ENCODE data around the gene REM2. TPM values are rescaled to one million over a fixed set of nuclear protein-coding genes. Genes with fewer than 3 reads are reported as not detected.
"Not testable (repeated sequence)": the region's sequence is repeated elsewhere in the genome, so short reads cannot be mapped to it uniquely, and the experiment has no call there.

REM2 gene
- total RNA-seq, 1 donor from 2014 or later = 0.34 TPM

DNA sequence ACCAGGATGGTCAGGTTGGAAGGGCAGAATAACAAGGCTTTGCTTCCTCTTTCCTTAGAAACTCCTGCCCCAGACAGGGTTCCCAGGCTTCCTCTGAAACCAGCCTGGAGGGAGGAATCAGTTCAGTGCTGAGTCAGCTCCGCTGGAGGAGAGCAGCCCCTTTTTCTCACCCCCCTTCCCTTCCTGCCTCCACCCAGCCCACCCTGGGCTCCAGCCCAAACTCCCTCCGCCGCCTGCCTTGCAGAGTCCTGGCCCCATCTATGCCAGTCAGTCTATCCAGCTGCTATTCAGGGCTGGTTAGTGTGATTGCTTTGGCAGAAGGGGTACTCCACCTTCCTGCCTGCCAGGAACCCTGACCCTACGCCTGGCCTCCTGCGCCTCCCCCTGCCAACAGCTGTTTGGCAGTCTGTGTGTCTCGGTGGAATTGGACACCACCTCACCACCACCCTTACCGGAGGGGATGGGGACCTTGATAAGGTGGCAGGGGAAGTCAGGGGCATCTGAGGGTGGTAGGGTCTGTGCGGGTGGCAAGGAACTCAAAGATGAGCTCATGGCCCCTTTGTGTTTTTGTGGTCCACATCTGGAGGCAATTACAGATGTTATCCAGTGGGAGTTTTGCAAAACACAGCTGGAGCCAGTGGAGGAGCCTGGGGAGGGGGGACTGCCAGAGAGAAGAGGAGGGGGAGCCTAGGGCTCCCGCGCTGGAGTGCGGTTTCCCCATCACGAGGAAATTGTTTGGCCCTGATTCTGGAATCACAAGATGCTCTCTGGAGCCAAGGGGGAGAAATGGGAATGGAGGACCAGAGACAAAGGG, 34.5 kb upstream of the REM2 start:
- intact Hi-C loops (cut with micrococcal nuclease) = no loop called here

DNA sequence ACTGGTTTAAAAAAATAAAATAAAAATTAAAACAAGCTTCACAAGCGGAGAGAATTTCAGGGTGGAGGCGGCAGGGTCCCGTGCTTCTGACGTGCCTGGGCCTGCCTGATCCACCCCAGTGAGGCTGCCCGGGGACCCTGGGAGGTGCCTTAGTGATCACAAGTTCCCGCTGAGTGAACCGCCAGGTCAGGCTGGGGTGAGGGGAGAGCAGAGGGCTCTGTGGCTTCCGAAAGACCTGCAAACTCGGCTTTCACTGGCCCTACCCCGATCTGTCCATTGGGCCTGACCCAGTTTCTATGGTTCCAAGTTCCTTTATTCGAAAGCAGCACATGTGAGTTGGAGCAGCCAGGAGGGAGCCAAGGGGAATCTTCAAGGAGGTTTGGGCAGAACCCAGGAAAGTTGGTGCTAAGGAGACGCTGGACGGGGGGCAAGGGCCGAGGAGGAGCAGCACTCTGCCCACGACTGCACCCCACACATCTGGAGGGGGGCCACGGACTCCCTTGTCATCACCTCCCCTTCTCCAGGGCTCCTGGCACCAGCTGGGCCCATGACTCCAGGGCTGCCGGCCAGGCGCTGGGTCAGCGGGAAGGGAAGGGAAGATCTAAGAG, 33.7 kb upstream of the REM2 start:
- intact Hi-C loops (cut with micrococcal nuclease) = no loop called here

DNA sequence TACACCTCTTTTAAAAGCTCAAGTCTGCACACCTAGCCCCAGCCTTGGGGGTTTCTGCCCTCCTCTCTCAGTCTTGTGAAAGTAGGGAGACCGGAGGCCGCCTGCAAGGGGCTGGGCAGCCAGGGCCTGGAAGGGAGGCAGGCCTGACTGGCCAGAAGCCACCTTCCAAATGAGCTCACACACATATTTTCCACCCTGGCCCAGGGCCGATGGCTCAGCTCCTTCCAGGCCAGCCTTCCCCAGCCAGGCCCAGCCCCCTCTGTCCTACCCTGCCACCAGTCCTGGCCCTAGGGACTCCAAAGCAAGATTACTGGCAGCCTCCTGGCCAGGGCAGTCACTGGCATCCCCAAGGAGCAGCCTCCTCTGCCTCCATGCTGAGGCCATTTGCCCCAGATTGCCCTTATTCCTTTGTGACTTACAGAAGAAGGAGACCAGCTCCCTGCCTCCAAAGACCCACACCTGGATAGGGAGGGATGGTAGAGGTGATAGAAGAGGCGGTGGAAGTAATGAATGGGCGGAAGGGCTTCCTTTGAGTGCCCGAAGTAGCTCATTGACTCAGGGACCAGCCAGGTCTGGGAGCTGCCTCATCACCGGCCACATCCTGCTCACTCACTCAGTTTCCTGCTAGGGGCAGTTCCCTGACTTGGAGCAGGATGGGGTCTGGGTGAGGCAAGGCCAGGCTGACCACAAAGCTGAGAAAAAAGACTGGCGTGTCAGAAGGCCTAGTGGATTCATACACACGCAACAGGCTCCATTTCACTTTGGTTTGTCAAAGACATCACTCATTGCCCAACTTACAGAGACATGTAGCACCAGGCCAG, 31.9 kb upstream of the REM2 start:
- intact Hi-C loops (cut with micrococcal nuclease) = loop anchor here (5.0 to 10.0 kb wide), 2 partner anchors 199 to 936 kb away; no protein-coding TSS in a partner anchor

DNA sequence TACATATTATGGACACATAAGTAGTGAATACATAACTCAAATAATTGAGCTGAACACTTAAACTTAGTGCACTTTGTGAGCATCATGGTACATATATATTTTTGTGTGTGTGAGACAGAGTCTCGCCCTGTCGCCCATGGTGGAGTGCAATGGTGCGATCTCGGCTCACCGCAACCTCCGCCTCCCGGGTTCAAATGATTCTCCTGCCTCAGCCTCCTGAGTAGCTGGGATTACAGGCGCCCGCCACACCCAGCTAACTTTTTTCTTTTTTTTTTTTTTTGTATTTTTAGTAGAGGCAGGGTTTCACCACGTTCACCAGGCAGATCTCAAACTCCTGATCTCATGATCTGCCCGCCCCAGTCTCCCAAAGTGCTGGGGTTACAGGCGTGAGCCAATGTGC, 30.8 kb upstream of the REM2 start:
- intact Hi-C loops (cut with micrococcal nuclease) = loop anchor here (5.0 to 10.0 kb wide), 2 partner anchors 200 to 937 kb away; no protein-coding TSS in a partner anchor

DNA sequence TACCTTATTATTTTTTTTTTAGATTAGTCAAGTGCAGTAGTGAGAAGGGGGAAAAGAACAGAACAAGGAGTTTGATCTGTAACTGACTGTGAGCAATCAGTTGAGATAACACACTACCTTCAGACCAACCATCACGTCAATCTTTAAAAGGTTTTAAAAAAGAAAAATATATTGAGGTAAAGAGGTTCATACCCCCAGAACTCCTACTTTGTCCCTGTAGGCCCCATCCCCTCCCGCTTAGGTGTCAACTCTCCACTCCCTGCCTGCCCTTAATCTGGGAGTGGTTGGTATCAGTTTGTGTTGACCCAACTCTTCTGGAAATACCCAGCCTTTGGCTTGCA, 30.5 kb upstream of the REM2 start:
- intact Hi-C loops (cut with micrococcal nuclease) = loop anchor here (5.0 to 10.0 kb wide), 2 partner anchors 200 to 938 kb away; no protein-coding TSS in a partner anchor

DNA sequence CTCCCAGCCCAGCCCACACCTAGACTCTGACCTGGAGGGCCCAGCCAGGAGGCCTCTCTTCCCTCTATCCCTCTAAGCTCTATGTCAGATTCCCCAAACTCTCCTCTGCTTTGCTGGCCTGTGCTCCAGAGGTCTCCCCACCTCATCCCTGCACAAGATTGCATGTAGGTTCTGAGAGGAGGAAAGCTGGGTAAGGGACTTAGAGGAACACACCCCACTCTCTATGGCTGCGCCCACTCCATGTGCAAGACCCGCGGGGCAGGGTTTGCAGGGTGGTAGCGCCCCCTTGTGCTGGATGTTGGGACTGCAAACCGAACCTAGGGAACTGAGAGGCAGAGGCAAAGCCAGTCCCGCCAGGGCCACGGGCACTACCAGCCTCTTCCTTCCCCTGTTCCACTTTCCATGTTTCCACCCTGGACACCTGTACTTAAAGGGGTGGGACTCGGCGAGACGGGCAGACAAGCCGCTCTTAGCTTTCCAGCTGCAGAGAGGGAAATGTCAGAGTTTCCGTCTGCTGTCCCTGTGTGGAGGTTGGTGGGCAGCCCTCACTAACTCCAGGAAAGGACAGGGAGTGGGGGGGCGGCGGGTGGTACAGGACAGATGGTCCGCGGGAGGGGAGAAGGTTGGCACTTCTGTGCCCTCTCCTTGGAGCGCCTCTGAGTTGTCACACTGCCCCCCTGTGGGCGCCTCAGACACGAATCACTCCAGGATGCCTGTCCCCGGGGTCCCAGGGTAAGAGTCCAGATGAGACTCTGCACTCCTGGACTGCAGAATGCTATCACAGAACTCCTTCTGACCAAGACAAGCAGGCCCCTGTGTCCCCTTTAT, 29.9 kb upstream of the REM2 start:
- intact Hi-C loops (cut with micrococcal nuclease) = loop anchor here (1.0 to 10.0 kb wide), 6 partner anchors 30 to 938 kb away; no protein-coding TSS in a partner anchor

DNA sequence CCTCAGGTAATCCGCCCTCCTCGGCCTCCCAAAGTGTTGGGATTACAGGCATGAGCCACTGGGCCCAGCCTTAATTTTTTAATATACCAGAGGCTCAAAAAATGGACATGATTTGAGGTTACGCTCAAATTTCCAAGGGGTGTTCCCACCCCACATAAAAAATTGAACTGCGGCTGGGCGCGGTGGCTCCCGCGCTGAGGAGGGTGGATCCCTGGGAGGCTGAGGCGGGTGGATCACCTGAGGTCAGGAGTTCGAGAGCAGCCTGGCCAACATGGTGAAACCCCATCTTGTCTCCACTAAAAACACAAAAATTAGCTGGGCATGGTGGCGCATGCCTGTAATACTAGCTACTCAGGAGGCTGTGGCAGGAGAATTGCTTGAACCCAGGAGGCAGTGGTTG, 28.7 kb upstream of the REM2 start:
- intact Hi-C loops (cut with micrococcal nuclease) = loop anchor here (5.0 to 10.0 kb wide), 2 partner anchors 202 to 939 kb away; no protein-coding TSS in a partner anchor

DNA sequence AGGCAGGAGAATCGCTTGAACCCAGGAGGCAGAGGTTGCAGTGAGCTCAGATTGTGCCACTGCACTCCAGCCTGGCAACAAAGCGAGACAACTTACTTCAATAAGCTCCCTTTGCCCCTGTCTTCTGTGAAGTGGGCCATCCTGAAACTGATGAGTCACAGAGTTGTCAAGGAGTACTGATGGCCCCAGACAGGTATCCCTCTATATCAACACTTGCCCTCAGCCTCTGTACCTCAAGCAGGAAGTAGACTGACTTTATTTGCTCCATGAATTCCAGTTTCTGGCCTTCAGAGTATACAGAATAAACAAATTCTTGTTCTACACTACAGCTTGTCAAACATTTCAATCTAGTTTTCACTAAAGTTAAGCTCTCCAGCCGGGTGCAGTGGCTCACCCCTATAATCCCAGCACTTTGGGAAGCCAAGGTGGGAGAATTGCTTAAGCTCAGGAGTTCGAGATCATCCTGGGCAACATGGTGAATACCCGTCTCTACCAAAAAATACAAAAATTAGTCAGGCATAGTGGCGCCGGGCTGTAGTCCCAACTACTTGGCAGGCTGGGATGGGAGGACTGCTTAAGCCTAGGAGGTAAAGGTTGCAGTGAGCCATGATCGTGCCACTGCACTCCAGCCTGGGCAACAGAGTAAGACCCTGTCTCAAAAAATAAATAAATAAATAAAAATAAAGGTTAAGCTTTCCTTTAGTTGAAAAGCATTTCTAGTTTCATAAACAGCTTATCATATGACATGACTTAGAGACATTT, 27.9 kb upstream of the REM2 start:
- intact Hi-C loops (cut with micrococcal nuclease) = loop anchor here (5.0 to 10.0 kb wide), 2 partner anchors 203 to 940 kb away; no protein-coding TSS in a partner anchor

DNA sequence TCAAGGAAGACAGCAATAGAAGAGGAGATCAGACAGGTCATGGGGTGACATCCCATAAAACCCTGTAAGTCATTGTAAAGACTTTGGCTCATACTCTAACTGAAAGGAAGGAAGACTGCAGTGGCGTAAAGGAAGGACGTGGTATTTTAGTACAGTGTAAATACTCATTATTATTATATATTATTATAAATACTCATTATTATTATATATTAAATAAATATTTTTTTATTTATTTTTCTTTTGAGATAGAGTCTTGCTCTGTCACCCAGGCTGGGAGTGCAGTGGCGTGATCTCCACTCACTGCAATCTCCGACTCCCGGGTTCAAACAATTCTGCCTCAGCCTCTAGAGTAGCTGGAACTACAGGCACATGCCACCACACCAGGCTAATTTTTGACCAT, 26.6 kb upstream of the REM2 start:
- intact Hi-C loops (cut with micrococcal nuclease) = loop anchor here (10.0 kb wide), 1 partner anchor 942 kb away; no protein-coding TSS in a partner anchor

DNA sequence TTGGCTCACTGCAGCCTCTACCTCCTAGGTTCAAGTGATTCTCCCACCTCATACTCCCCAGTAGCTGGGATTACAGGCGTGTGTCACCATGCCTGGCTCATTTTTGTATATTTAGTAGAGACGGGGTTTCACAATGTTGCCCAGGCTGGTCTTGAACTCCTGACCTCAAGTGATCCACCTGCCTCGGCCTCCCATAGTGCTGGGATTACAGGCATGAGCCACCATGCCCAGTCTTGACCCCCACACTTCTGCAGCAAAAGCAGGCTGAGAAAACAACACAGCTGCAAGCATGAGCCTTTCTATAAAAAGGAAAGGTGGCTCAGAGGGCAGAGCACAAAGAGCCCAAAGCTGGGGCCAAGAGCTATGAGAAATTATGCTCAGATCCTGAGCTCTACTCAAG, 22.6 kb upstream of the REM2 start:
- intact Hi-C loops (cut with micrococcal nuclease) = not testable (repeated sequence)

DNA sequence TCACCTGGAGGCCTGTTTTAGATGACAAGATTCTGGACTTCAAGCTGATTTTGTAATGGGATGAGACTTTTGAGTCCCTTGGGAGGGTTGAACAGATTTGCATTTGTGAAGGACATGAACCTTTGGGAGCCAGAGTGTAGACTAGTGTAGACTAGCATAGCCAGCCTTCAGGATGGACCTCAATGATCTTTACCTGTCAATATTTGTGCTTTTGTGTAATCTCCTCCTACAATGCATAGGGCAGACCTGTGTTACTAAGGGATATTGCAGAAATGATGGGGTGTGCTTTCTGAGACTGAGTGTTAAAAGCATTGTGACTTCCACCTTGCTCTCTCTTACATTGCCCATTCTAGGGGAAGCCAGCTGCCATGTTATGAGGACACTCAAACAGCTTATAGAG, 21.4 kb upstream of the REM2 start:
- intact Hi-C loops (cut with micrococcal nuclease) = no loop called here

DNA sequence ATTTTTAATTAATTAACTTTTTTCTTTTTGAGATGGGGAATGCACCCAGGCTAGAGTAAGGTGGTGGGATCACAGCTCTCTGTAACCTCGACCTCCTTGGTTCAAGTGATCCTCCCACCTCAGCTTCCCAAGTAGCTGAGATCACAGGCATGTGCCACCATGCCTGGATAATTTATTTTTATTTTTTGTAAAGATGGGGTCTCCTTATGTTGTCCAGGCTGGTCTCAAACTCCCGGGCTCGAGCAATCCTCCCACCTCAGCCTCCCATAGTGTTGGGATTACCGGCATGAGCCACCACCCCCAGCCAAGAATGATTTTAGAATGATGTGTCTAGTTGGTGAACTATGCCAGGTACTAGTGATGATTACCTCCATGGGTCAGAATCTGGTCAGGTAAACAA, 18.0 kb upstream of the REM2 start:
- intact Hi-C loops (cut with micrococcal nuclease) = no loop called here

DNA sequence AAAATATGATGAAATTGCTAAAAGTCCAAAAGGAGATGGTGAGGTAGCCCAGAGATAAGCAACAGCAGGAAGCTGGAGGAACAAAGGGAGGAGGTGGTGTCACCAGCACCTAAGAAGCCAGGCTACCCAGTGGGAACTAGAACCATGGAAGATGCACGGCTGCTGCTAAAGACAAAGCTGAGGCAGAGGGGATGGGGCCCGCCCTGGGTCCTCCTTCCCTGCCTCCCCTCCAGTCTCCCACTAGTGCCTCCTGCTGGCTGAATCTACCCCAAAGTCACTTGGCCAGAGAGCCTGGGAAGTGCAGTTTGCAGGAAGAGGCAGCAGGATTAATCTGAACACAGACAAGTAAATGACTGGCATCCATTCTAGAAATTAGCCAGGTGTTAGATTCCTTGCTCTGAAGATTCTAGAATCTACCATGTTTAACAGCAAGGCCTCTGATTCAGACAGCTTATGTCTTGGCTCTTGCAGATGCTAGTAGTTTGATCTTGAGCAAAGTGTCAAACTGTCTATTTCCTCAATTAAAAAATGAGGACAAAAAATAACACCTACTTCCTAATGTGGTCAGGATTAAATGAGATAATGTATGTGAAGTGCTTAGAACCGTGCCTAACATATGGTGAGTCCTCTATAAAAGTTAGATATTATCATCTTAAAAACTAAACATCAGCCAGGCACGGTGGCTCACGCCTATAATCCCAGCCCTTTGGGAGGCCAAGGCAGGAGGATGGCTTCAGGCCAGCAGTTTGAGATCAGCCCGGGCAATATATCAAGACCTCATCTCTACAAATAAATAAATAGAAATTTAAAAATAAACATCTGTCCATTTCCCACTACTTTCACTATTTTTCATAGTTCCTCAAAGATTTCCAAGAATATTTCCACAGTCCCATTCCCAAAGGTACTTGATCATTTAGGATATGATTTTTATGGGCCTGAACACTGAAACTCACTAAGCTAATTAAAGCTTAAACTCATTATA, 17.3 kb upstream of the REM2 start:
- intact Hi-C loops (cut with micrococcal nuclease) = no loop called here

DNA sequence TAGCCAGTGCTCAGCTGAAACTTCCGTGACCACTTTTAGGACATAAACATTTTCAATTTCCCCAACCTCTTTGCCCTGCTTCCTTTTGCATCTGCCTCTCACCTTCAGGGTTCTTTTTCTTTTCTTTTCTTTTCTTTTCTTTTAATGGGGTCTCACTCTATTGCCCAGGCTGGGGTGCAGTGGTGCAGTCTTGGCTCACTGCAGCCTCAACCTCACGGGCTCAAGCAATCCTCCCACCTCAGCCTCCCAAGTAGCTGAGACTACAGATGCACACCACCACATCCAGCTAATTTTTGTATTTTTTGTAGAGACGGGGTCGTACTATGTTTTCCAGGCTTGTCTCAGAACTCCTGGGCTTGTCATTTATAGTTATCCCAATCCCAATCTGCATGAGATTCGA, 16.1 kb upstream of the REM2 start:
- intact Hi-C loops (cut with micrococcal nuclease) = no loop called here

DNA sequence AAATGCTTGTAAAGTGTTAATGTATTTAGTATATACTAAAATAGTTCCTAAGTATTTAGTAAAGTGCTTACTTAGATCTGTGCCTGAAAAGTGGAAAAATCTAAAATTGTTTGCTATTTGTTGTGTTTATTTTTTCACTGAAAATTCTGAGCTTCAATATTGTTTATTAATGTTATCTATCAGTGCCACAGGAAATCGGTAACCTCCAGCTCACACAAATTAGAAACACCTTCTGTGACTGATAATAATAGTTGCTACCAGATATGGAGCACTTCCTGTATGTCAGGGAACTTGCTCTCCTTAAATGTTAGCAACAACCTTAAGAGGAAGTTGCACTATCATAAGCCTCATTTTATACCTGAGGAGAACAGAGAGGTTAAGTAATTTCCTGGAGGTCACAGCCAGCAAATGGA, 12.2 kb upstream of the REM2 start:
- intact Hi-C loops (cut with micrococcal nuclease) = loop anchor here (1.0 to 5.0 kb wide), 6 partner anchors 16 to 282 kb away; partner anchors contain the start of genes CDH24, DAD1, MRPL52 and PRMT5

DNA sequence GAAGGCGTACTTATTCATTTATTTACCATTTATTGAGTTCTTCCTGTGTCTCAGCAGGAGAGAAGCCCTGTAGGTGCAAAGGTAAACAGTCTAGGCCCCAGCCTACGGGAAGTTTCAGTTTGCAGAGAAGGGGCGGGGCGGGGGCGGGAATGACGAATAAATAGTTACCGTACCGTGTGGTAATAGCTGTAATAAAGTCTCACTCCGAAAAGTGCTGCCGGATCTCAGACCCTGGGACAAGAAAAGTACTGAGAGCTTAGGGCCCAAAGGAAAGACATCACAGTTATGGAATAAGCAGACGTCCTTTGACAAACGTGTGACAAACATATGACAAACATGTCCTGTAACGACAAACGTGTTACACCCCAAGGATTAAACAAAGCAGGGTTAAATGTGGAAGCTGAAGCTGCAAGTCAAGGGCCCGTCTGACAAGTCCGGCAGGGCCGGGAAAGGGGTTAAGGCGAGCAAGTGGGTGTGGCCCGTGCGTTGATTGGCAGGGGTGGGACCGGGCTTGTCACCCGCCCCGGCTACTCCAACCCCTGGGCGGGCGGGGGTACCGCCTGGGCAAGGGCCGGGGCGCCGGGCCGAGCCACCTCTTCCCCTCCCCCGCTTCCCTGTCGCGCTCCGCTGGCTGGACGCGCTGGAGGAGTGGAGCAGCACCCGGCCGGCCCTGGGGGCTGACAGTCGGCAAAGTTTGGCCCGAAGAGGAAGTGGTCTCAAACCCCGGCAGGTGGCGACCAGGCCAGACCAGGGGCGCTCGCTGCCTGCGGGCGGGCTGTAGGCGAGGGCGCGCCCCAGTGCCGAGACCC, 11.6 kb upstream of the REM2 start, which contains the start of gene LRP10:
TSS of gene LRP10 (plus strand) at position 517 of the 809 bp plus-strand sequence. CDS start 564 bp downstream, outside the sequence.
- intact Hi-C loops (cut with micrococcal nuclease) = loop anchor here (1.0 to 5.0 kb wide), 7 partner anchors 16 to 282 kb away; partner anchors contain the start of genes CDH24, DAD1, MRPL52 and PRMT5

DNA sequence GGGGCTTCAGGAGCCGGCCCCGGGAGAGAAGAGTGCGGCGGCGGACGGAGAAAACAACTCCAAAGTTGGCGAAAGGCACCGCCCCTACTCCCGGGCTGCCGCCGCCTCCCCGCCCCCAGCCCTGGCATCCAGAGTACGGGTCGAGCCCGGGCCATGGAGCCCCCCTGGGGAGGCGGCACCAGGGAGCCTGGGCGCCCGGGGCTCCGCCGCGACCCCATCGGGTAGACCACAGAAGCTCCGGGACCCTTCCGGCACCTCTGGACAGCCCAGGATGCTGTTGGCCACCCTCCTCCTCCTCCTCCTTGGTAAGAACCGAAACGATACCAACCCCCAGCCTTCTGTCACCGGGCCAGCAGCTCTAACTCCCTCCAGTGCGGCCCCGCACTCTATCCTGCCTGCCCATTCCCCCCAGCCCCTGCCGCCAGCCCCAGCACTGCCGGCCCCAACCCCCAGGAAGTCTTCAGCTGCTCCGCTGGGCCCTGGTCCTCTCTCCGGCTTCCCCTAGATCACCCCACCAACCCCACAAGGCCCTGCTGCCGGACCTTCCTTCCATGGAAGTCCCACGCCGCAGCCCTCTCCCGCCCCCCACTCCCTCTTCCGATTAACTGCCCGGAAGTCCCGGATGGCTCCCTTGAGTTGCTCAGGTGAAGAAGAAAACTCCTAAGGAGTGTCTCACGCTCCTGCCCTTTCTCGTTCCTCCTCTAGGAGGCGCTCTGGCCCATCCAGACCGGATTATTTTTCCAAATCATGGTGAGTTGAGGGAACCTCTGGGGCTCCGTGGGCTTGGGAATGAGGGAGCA, 10.8 kb upstream of the REM2 start:
- intact Hi-C loops (cut with micrococcal nuclease) = loop anchor here (1.0 to 5.0 kb wide), 2 partner anchors 28 to 185 kb away; partner anchors contain the start of gene CDH24

All from T-helper 2 cell treated with Interferon-gamma antibody and Interleukin-4, amounts not matched to agents 100 ng/mL and 5 ng/mL, for 36 hours (primary cell).